NCI-H2029 (cell line): ENCODE measurements around the gene SLC45A1.

ENCODE experiments used
- DNase-seq: peaks from one replicate; lab custom pipeline; 2025; lab: John Stamatoyannopoulos, UW

Gene SLC45A1

GRCh38 chr1:8384577-8384976, 66.7 kb downstream of the SLC45A1 start:
- no peak for DNase-seq

GRCh38 chr1:8386247-8386646, 68.3 kb downstream of the SLC45A1 start:
- DNase-seq, result no peak

DNA sequence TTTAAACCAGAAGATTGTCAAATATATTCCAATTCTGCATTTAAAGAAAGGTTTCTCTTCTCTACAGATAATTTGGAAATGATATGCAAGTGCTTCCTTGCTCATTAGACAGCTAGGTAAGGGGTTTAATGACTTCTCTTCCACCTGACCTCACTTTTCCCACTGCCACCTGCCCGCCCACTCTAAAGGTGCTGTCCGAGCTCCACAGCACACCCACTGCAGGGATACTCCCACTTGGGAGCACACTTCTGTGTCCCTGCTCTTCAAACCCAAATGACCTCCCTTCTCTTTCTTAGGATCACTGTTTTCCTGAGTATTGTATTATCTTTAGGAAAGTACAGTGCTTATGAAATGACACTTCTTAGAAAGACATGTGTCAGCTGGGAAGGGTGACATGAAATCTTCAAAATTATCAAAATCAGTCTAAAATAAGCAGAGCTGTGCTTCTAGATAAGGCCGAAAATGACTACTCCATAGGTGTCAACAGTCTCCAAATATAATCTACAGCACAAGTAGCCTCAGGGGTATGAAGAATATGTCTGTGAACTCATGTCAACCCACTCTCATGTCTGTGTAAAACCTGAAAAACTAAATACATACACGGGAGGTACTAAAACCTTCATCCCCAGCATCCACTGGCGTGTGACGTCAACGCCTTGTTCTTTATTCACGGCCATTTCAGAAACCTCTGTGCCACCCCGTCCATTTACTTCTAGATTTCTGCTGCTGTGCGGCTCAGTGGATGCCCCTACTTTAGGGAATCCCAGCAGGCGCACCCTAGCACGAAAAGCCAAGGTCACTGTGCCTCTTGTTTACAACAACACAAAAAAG, 71.0 kb downstream of the SLC45A1 start:
- DNase-seq, result no peak

GRCh38 chr1:8389958-8390535, 72.1 kb downstream of the SLC45A1 start:
- DNase-seq, result no peak

DNA sequence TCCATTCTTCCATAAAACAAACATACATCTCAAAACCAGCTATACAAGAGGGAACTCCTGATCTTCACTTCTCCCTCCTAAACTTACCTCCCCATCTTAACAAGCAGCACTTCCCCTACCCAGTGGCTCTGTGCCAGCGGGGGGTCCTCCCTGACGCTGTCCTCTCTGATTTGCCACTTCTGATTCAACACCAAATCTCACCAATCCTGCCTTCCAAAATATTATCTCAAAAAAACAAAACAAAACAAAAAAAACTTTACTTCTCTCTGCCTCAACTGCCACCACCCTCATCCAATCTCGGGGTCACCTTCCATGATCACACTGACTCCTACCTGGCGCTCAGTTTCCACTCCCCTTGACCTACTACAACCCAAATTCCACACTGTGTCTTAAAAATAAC, 72.8 kb downstream of the SLC45A1 start:
- DNase-seq, result no peak

- DNase-seq, result no peak
Measured at GRCh38 chr1:8392522-8392921, 74.6 kb downstream of the SLC45A1 start.
